Activated CD8-positive, alpha-beta memory T cell treated with anti-CD3 and anti-CD28 coated beads, Interleukin-2, amount 50 U/mL, for 48 hours (primary cell): ENCODE data around the gene IFT20.
A peak's percentile ranks its signal among the peaks of the same experiment; 100 is the strongest.
"Not testable (repeated sequence)": the region's sequence is repeated elsewhere in the genome, so short reads cannot be mapped to it uniquely, and the experiment has no call there.

Experiments
- DNase-seq: peaks from one replicate; pipeline ENCODE4 v3.0.0-alpha.2; 2020

IFT20 gene

DNA sequence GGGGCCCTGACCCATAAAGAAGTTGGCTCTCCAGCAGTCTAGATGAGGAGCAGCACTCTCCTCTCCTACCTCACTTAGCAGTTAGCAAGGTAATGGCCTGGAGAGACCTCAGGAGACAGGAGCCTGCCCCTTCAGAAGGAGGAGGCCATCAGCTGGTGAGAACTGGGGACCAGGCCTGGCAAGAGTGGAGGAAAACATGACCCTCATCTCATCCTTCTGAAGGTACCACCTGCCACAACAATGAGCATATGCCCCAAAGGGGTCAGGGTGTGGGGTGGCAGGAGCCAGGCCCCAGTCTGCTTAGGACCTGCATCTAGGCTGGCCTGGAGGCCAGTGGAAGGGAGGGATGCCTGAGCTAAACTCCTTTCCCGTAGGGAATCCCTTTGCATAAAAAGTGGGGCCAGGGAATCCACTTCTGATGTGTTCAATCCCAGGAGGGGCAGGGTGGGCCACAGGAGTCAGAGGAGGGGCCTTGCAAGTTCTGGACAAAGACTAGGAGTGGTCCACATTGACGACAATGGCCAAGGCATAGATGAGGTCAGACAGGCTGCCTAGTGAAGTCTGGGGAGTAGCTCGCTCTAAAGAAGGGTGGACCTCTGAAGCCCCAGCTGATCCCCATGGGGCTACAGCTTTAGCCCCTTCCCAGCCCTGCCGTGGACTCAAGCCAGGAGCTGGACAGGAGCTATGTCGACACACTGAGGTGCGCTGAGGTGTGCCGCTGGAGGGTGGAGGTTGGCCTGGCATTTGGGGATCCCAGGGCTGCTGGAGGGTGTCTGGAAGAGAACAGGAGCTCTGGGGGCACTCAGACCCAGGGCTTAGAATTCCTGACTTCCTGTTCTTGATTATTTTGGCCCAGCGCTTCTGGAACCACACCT is 28.7 kb upstream of the IFT20 start:
- DNase-seq, result no peak

- no peak for DNase-seq
Observed at GRCh38 chr17:28363186-28363585, 27.9 kb upstream of the IFT20 start.

DNA sequence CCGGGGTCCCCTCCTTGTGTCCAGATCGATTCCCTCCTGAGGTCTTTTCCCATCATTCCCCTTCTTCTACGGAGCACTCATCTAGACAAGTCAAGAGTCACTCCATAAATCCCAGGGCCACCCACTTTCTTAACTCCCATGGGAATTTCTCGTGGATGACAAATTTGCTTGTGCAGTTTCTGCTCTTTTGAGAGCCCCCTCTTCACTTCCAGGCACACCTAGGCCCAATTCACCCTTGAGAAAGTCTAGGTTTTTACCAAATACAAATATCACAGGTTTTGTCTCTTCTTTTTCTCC is 22.6 kb upstream of the IFT20 start:
- DNase-seq, result no peak

DNA sequence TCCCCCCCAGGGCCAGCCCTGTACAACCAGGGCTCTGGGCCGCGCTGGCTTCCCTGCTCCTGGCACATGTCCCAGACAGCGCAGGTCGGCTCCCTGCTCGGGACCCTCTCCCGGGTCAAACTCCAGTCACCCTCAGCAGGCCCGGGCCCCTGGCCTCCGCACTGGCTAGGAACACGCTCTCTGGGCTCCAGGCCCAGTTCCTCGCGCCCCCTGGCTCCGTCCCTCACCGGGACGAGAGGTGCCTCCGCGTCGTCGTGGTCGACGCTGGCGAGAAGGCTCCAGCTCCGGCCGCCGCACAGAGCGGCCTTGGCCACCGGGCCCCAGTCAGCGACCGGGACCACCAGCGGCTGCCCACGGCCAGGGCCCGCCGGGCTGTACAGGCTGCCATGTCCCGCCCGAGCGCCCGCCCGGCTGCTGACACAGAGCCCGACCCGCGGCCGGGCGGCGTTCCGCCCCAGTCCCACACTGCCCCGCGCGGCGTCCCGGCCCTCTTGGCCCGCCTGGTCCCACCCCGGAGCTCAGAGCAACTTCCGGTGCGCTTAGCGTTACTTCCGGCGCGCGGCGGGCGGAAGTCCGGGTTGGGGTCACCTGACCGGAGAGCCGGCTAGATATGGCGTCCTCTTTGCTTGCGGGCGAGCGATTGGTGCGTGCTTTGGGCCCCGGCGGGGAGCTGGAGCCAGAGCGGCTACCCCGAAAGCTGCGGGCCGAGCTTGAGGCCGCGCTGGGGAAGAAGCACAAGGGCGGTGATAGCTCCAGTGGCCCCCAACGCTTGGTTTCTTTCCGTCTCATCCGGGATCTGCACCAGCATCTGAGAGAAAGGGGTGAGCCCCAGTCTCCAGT is 22.0 kb upstream of the IFT20 start, which contains the start of gene POLDIP2:
Gene POLDIP2 (minus strand): TSS at position 467 of the 840 bp plus-strand sequence. CDS start 79 bp downstream, at position 388.
- DNase-seq, result peak; percentile 98

- no peak for DNase-seq
Observed at GRCh38 chr17:28350271-28350670, 15.0 kb upstream of the IFT20 start.

GRCh38 chr17:28348979-28349378 is 13.7 kb upstream of the IFT20 start:
- DNase-seq, result no peak

GRCh38 chr17:28347261-28347891 is 12.1 kb upstream of the IFT20 start:
- no peak for DNase-seq

DNA sequence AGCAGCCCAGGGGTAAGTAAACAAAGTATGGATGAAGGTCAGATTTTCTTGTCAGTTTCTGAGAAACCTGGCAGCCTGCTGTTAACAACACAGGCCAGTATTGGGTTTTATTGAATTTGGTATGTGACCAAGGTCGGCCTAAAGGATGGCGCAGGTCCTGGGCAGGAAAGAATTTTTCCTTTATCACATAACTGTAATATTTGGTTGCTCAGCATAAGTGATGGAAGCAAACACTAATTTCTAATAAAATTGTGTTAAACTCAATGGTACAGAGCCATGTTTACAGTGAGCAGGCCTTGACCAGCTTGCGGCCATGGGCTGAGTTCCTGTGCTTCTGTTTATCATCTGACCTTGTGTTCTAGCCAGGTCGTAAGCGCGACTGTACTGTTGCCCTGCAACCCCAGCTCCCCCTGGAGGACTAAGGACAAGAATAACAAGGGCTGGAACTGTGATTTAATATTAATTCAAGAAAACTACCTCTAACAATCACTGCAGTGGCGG is 11.5 kb upstream of the IFT20 start:
- no peak for DNase-seq

DNA sequence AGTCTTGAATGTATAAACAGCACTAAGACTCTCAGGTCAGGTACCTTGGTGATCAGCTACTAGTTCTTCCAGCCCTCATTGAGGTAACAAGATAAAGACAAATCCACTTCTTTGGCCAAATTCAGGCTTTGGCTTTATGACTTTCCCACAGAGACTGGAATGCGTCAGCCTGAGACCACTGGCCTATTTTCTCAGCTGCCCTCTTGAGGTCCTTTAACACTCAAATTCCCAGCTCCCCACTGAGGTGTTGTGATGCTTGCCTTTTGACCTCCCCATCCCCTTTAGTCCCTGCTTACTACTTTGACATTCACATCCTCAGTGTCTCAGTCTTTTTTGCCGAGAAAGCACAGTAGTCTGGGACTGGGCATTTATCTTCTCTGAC is 10.9 kb upstream of the IFT20 start:
- DNase-seq, result no peak

GRCh38 chr17:28345419-28346198 is 10.3 kb upstream of the IFT20 start:
- DNase-seq, result no peak

- DNase-seq, result no peak
Observed at GRCh38 chr17:28344435-28344901, 9.2 kb upstream of the IFT20 start.

DNA sequence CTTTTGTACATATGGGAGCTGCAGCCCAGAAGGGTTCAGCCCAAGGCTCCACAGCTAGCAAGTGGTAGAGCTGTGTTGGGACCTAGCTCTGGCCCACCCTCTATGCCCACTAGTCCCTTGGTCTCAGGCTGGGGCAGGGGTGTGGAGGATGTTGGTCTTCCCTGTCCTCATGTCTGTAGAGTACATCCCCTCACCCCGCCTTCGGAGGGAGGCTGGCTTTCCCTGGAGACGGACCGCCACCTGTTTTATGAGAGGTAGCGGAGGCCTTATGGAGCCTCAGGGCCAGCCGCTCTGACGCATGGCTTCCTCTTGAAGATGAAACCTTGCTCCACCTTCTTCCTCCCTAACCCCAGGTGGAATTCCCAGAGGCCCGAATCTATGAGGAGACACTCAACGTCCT is 8.7 kb upstream of the IFT20 start:
- no peak for DNase-seq

DNA sequence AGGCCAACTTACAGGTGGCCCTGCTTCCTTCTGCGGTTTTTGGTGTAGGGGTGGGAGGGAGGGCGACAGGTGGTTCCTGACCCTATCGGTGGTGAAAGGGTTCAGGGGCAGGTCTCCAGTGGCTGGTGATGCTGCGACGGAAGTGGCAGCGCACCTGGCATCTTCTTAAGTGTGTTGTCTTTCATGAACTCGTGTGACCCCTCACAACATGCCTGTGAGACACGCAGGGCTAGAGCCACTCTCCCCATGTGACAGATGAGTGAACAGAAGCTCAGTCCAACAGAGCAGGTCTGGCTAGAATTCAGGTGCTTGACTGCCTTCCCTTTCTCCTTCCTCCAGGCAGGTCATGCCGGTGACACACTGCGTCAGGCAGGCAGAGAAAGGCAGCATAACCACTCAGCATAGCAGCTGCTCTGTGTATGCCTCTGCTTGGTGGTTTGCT is 8.2 kb upstream of the IFT20 start:
- DNase-seq, result no peak

- DNase-seq, result no peak
Observed at GRCh38 chr17:28342313-28342712, 7.0 kb upstream of the IFT20 start.

DNA sequence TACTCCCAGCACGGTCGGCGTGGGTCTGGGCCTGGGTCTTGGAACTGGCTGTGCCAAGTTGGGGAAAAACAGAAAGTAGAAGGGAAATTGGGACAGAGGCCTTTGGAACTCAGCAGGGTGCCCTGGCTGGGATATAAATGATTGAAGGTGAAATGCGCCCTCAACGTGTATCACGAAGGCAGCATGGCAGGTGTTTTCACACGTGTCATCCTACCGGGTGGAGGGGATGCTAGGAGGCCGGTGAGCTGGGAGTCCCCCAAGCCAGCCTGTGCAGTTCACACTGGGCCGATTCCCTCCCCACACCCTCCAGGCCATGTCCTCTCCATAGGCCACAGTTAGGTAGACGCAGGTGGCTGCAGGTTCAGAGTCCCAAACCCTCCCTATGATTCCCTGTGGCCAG is 6.2 kb upstream of the IFT20 start:
- DNase-seq, result no peak

DNA sequence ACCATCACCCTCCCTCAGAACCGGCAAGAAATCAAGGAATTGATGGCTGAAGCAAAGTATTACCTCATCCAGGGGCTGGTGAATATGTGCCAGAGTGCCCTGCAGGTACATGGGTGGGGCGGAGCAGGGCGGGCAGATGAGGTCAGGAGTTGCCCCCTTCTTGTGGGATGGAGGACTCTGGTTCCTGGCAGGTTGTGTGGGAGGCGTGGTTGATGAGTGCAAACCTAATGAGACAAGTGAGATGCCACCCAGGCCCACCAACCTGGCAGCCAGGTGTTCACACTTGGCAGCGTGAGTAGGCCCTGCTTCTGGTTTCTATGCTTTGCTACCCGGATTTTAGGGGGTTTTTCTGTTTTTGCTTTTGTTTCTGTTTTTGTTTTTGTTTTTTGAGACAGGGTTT is 5.1 kb upstream of the IFT20 start:
- DNase-seq, result no peak

- no peak for DNase-seq
Observed at GRCh38 chr17:28339431-28339830, 4.2 kb upstream of the IFT20 start.

- not testable (repeated sequence) for DNase-seq
Observed at GRCh38 chr17:28338769-28339212, 3.5 kb upstream of the IFT20 start.

- no peak for DNase-seq
Observed at GRCh38 chr17:28338056-28338768, 2.9 kb upstream of the IFT20 start.

DNA sequence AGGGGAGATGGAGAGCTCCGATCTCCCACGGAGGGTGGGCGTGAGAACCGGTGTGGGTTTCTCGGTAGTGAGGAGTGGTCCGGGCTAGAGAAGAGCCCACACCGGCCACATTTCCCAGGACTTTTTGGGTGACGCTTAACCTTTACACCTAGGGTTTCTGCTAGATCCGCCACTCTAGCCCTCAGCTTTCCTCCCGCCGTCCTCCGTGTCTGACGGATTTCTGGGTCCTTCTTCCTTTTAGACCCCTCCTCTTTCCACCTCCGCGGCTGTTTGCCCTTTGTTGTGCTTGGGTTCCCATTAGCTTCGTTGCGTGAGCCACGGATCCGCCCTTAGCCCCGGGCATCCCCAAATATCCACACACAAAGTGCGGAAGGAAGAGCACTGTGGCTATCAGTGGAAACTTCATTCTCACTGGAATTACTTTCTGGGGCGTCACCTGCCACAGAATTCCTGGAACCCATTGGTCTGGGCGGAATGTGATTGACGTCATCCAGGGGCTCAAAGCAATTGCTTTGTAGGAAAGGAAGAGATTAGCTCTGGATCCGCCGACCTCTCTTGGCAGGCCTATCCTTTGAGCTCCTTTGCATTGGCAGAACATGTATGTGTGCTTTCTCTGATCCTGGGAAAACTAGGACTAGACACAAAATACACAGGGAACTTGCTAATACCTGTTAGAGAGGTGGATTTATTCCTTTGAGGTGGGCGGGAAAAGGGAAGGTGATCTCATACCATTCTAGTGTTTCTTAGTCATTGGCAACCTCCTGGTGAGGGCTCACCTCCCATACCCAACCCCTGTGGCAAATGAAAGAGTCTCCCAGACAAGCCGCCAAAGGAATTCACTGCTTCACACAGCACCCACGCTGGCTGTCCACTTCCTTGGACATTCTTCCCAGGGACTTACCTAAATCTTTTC is 943 bp upstream of the IFT20 start:
- DNase-seq, result no peak
